ENCODE measurements around the gene MTR.
"Not testable (repeated sequence)": the region's sequence is repeated elsewhere in the genome, so short reads cannot be mapped to it uniquely, and the experiment has no call there.

The MTR gene

DNA sequence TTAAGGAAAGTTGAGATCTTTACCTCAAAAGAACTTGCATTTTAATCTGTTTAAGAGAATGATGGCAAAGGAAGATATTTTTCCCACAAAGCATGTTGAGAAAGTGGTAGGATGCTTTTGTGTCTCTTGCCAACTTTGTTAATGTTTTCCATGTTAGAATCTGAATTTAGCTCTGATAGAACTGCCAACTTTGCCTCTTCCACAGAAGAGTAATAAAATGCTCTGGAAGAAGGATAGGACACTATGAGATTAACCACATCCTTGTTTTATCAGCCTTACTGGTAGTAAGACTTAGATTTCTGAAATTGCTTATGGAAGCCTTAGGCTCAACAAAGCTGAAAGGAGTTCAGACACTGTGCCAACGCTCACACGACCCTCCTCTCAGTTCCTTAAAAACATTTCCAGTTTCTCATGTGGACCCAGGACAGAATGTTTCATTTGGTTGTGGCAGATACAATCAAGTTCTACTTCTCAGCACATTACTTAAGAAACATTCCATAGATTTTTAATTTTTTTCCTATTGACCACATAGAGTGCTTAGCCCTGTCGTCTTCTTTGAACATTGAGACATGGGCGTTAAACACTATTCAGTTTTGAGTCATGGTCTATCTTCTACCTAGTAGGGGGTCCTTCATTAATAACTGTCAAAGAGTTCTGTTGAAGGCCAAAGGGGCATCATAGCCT, 59.0 kb downstream of the MTR start:
- TF ChIP-seq POLR2A (IDR thresholded peaks at IDR 0.05; ENCODE audit: low read depth, low read length), result no peak
- no peak for FAIRE-seq
- no peak for DNase-seq (ENCODE audit: insufficient read length, low spot score)

DNA sequence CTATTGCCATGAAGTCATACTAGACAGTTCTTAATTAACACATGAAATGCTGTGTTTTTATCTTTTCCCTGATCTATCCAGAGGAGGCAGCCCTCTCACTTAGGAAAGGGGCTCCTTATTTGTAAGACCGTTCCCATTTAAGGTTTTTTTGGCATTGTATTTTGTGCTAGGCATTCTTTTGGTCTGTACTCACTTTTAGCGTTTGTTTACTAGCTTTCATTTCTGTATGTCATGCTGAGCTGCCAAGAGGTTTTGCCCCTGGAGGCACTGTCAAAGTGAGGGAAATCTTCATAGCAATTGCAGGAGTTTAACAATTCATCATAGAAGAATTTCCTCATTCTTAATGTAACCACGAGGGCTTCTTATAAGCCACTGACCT, 59.5 kb downstream of the MTR start:
- no peak for TF ChIP-seq POLR2A (IDR thresholded peaks at IDR 0.05; ENCODE audit: low read depth, low read length)
- FAIRE-seq, result no peak
- peak; percentile 11 for DNase-seq (ENCODE audit: insufficient read length, low spot score)

GRCh38 chr1:236856649-236857048, 61.6 kb downstream of the MTR start:
- not testable (repeated sequence) for DNase-seq (ENCODE audit: insufficient read length, low spot score); FAIRE-seq

DNA sequence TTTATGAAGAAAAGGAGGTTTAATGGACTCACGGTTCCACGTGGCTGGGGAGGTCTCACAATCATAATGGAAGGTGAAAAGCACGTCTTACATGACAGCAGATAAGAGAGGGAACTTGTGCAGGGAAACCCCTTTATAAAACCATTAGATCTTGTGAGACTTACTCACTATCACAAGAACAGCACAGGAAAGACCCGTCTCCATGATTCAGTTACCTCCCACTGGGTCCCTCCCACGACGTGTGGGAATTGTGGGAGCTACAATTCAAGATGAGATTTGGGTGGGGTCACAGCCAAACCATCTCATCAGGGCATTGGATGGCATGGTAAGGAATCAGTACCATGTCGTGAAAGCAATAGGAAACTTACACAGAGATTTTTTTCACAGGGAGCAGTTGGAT, 63.1 kb downstream of the MTR start:
- DNase-seq (ENCODE audit: insufficient read length, low spot score), result no peak
- TF ChIP-seq POLR2A (IDR thresholded peaks at IDR 0.05; ENCODE audit: low read depth, low read length), result no peak
- no peak for FAIRE-seq

- FAIRE-seq (no peak), DNase-seq (ENCODE audit: insufficient read length, low spot score) (no peak)
- TF ChIP-seq POLR2A (IDR thresholded peaks at IDR 0.05; ENCODE audit: low read depth, low read length), result no peak
These were observed 65.0 kb downstream of the MTR start for GRCh38 chr1:236860101-236860500.

DNA sequence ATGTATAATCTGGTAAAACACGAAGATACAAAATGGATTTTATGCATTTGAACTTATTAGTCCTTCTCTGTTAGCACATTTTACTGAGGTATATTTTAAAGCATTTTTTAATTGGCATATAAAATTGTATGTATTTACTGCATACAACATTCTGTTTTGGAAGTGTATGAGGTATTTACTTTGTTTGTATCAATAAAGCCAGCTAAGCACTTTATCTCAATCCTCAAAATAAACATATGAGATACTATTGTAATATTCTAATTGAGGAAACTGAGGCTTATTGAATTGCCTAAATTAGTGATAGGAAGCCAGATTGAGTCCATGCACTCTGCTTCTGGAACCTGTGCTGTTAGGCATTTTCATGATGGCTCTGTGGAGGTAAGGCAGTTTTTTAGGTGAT, 65.6 kb downstream of the MTR start:
- FAIRE-seq (no peak), DNase-seq (ENCODE audit: insufficient read length, low spot score) (no peak)
- no peak for TF ChIP-seq POLR2A (IDR thresholded peaks at IDR 0.05; ENCODE audit: low read depth, low read length)

GRCh38 chr1:236861560-236862218, 66.6 kb downstream of the MTR start:
- DNase-seq (ENCODE audit: insufficient read length, low spot score), result no peak
- no peak for TF ChIP-seq POLR2A (IDR thresholded peaks at IDR 0.05; ENCODE audit: low read depth, low read length)
- FAIRE-seq, result no peak

DNA sequence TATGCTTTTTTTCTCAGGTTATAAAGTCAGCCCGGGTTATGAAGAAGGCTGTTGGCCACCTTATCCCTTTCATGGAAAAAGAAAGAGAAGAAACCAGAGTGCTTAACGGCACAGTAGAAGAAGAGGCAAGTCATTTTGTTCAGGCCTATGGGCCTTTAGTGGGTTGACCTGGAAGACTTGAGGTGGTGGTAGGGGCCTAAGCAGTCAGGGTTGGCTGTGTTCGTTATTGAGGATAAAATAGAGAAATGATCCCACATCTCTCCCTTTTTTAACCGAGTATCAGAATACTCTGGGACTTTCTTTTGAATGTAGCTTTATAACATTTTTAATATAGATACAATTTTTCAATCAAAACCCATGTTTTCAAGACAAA, 67.1 kb downstream of the MTR start:
- no peak for DNase-seq (ENCODE audit: insufficient read length, low spot score)
- no peak for TF ChIP-seq POLR2A (IDR thresholded peaks at IDR 0.05; ENCODE audit: low read depth, low read length)
- FAIRE-seq, result no peak

DNA sequence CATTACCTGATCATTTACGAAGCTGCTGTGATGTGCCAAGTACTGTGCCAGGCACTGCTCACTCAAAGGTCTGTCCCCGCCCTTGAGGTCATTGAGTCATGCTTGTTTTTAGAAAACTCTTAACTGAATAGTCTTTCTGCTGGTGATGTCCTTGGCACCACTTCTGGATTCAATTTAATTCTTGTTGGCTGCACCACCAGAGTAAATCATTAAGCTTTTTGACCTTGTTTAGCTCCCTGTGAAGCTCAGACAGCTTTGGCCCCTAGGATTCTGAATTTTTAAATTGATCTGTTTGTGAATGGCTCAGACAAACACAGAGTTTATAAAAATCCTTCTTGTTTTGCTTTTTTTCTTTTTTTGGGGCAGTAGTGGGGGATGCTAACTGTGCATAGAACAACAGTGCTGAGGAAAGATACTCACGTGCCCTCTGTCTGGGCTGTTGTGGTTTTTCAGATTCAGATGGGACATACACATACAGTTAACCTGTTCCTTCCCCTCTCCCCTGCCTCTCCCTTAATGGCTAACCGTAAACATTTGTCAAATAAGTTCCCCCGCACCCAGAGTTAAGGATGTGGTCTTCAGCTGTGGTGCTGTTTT, 67.6 kb downstream of the MTR start:
- FAIRE-seq, result no peak
- no peak for TF ChIP-seq POLR2A (IDR thresholded peaks at IDR 0.05; ENCODE audit: low read depth, low read length)
- no peak for DNase-seq (ENCODE audit: insufficient read length, low spot score)

DNA sequence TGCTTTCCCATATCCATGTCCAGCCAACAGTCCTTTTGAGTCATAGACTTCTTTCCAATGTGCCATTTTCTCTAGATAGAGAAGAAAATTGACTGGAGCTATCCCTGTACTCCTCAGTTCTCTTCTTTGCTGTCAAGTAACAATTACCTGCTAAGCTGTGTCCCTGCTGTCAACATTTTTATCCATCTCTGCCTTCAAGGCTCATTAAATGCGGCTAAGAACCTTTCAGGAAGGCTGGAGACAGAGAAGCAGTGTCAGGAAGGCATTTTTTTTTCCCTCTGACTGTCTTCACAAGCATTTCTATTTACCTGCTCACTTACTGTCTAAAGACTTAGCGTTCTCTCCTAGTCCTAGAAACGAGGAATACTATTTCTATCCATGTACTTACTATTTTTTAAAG, 69.1 kb downstream of the MTR start:
- no peak for TF ChIP-seq POLR2A (IDR thresholded peaks at IDR 0.05; ENCODE audit: low read depth, low read length)
- no peak for FAIRE-seq
- DNase-seq (ENCODE audit: insufficient read length, low spot score), result no peak

GRCh38 chr1:236864996-236865817, 70.1 kb downstream of the MTR start:
- TF ChIP-seq POLR2A (IDR thresholded peaks at IDR 0.05; ENCODE audit: low read depth, low read length), result no peak
- no peak for FAIRE-seq
- no peak for DNase-seq (ENCODE audit: insufficient read length, low spot score)

DNA sequence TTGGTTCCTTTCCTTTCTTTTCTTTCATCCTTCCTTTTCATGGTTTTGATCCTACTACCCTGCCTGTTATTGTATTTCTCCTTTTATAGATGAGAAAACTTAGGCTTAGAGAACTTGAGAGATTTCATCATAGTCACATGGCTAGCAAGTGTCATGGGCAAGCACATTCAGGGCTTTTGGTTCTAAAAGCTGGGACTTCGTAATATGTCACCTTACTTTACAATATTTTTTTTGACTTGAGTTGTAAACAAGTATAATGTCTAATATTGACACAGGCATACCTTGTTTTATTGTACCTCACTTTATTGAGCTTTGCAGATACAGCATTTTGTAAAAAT, 70.7 kb downstream of the MTR start:
- TF ChIP-seq POLR2A (IDR thresholded peaks at IDR 0.05; ENCODE audit: low read depth, low read length), result no peak
- DNase-seq (ENCODE audit: insufficient read length, low spot score) (no peak), FAIRE-seq (no peak)

GRCh38 chr1:236868625-236869467, 73.8 kb downstream of the MTR start:
- no peak for DNase-seq (ENCODE audit: insufficient read length, low spot score)
- peak; percentile 27 for FAIRE-seq

GRCh38 chr1:236869911-236870310, 74.8 kb downstream of the MTR start:
- no peak for TF ChIP-seq POLR2A (IDR thresholded peaks at IDR 0.05; ENCODE audit: low read depth, low read length)
- FAIRE-seq (no peak), DNase-seq (ENCODE audit: insufficient read length, low spot score) (no peak)

More at GRCh38 chr1:236868625-236869467, 73.8 kb downstream of the MTR start:
- TF ChIP-seq POLR2A (IDR thresholded peaks at IDR 0.05; ENCODE audit: low read depth, low read length), result no peak

Measured in H54 (cell line).